NCI-H2196 treated with DMSO at 0.1 percent for 48 hours (cell line): ENCODE data around the gene SAMD3.
"Not testable (repeated sequence)": the region's sequence is repeated elsewhere in the genome, so short reads cannot be mapped to it uniquely, and the experiment has no call there.

ENCODE experiments used
- DNase-seq: peaks from one replicate; lab custom pipeline; 2025; ENCODE audit not compliant: unreplicated experiment; lab: John Stamatoyannopoulos, UW

Gene SAMD3

DNA sequence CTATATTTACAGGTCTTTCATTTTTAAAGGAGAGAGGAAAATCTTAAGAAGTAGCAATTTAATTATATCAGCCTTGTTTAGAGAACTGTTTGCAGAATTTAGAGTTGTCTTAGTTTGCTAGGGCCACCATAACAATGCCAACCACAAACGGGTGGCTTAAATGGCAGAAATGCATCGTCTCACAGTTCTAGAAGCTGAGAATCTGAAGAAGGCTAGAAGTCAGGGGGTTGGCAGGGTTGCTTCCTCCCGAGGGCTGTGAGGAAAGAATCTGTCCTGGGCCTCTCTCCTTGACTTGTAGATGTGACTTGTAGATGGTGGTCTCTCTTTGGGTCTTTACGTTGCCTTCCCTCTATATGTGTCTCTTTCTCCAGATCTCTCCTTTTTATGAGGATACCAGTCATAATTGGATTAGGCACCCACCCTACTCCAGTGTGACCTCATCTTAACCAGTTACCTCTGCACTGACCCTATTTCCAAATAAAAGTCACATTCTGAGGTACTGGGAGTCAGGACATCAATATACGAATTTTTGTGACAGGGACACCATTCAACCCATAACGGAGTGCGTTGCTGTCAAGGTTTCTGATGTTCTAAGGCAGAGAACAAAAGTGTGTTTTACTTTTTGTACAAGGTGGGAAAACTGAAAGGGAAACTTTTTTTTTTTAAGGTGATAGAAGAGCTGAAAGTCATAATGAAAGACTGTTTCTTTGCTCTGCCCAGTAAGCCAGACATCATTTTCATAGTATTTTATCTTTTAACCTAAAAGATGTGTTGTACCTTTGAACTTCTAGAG lies 84.4 kb downstream of the SAMD3 start:
- DNase-seq = no peak

- no peak for DNase-seq
Observed at GRCh38 chr6:130136798-130137197, 86.0 kb downstream of the SAMD3 start.

DNA sequence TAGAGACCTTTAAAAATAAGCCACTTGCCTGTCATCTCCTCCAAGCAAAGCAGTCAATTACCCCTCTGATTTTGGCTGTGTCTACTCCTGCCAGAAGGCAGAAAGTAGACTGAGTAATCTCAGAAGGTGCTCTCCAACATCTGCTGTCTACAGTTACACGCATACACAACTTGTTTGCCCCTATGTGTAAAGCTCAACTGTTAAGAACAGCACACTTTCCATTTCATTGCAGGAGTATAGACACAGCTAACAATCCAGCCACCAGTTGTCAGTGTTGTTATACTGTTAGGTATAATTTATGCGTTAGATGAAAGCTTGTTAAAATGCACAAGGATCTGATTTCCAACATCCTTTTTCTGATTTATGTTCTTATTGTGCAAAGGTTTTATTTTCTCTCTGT lies 88.2 kb downstream of the SAMD3 start:
- DNase-seq = no peak

- DNase-seq = no peak
Observed at GRCh38 chr6:130132286-130132701, 90.5 kb downstream of the SAMD3 start.

GRCh38 chr6:130129762-130130246 lies 92.9 kb downstream of the SAMD3 start:
- no peak for DNase-seq

DNA sequence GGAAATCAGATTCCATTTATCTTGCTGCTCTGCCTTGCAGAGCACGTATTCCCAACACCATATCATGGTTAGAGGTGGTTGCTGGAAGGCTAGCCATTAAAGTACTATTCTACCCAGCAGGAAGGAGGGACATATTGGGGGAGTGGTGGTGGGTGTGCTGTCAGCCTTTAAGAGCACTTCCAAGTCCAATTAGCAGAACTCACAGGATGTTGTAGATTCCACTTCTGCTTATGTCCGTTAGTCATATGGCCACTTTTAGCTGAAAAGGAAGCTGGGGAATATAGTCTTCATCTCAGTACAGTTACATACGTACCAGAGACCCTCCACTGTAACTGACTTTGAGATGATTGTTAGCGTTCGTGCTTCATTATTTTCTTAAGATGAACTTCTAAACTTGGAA lies 94.4 kb downstream of the SAMD3 start:
- no peak for DNase-seq

DNA sequence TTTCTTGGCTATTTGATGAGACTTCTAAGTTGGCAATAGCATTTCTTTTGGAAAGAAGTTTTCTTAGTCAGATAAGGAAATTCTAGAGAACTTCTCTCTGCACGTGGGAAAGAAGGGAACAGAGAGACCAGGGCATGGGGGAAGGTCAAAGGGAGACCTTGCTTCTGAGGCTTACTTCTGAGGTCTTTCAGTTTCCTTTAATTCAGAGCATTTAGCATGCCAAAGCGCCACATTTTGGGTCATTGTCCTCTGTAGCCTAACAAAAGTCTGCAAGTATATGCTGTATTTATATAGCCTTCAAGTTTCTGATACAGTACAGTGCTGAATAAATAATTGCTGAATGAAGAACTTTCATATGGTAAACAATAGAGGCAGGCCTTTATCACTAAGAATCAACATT lies 95.6 kb downstream of the SAMD3 start:
- no peak for DNase-seq

DNA sequence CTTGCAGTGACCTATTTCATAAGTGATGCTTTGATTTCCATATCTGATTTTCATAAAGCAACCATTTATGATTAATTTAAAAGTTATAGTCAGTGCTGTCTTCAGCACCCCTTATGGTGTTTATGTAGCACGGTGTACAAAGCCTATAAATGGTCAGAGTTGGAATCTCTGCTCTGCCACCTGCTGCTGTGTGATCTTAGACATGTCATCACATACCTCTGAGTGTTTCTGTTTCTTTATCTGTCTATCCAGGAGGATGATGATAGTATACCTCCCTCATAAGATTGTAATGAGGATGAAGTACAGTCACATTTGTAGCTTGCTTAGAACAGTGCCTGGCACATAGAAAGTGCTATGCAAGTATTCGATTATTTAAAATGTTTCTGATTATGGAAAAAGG lies 100.5 kb downstream of the SAMD3 start:
- no peak for DNase-seq

DNA sequence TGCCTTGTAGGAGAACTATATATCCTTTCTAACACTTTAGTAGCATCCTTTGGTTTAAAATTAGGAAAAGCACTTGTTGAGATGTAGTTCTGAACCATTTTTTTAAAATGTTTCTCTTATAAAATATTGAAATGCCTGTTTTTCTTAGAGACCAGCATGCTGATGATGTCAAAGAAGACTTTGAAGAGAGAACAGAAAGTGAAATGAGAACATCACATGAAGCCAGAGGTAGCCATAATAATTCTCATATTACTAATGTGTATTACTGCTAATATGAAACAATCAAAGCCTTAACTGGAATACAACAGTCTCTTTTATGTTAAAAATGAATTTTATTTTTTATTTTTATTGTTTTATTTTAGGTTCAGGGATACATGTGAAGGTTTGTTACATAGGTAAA lies 102.0 kb downstream of the SAMD3 start:
- no peak for DNase-seq

GRCh38 chr6:130119211-130119610 lies 103.5 kb downstream of the SAMD3 start:
- DNase-seq = no peak

DNA sequence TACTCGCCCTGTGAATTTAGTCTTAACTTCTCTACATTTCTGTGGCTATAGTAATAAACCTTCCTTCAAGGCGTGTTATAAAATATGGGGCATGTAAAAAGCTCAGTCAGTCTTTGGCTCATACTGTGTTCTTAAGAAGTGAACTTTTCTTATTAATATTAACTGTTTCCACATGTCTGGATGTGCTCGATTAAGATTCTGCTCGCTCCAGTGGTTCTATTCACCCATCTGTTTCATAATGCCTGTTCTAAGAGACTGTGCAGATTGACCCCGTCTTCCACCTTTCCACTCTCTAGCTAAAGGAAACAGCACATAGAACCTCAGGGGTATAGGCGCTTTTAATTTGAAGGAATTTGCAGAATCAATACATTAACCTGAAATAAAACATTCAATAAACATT lies 104.5 kb downstream of the SAMD3 start:
- no peak for DNase-seq

DNA sequence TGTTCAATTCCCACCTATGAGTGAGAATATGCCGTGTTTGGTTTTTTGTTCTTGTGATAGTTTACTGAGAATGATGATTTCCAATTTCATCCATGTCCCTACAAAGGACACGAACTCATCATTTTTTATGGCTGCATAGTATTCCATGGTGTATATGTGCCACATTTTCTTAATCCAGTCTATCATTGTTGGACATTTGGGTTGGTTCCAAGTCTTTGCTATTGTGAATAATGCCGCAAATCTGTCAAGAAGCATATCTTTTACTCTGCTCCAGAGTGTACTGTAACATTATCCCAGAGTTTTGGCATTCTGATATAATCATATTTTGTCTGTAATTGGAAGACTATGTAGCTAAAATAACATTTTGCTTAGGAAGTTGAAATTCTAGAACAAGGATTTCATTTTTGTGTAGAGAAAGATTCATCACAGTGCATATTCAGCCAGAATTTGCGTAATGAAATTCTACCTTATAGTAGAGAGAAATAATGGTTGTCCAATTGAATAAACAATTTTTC lies 105.5 kb downstream of the SAMD3 start:
- not testable (repeated sequence) for DNase-seq

- DNase-seq = no peak
Observed at GRCh38 chr6:130116273-130116672, 106.5 kb downstream of the SAMD3 start.

DNA sequence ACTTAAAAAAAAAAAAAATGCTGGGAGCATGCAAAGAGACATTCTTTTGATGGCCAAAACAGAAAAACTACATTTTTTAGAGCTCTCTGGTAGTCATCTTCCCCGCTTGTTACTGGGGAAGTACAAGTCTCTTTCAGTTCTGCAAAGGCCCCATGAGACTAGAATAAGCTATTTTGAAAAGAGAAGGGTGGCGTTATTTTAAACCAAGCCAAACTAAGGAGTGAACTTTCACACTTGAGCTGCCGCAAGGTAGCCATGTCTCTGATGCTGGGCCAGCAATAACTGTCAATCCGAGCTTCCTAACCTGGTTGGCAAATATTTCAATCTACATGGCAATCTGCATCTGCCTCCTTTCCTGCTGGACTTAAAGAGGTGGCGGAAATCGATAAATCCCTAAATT lies 107.7 kb downstream of the SAMD3 start:
- DNase-seq = no peak

DNA sequence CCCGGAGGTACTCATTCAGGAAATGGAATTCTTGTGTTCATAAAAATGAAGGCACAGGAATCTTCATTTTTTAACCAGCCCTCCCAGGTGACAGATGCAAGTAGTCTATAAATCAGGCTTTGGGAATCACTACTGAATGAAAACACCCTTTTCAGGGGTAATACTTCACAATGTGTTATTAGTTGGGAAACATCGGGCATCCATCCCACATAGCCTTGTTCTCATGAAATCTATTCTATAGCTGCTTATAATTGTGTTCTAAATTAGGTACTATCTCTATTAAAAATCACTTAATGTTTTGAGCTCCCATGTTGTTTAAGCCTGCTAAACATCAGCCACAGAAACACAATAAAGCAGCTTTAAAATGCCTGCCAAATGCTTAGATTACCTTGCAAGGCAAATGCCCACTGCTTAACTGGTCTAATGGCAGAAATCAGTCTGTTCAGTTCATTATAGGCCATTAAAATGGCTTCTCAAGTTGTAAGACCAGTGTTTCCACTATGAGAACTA lies 109.5 kb downstream of the SAMD3 start:
- DNase-seq = no peak

GRCh38 chr6:130111031-130111430 lies 111.7 kb downstream of the SAMD3 start:
- no peak for DNase-seq

DNA sequence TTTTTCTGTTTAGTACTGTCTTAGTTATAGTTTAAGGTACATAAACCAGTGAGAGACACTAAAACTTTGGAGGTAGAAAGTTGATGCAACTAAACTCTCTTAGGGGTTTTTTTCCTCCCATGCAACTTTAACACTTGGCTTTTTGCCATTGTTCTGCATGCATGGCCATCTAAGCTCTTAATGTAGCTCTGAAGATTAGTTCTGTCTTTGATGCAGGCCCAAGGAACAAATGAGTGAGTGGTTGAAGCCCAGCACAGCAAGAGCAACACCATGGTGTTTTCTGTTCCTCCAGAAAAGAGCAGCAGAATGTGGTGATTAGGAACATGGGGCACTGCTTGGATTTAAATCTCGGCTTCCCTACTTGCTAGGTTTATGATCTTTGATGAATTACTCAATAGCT lies 115.0 kb downstream of the SAMD3 start:
- no peak for DNase-seq

- no peak for DNase-seq
Observed at GRCh38 chr6:130105996-130106704, 116.6 kb downstream of the SAMD3 start.

- no peak for DNase-seq
Observed at GRCh38 chr6:130099119-130099518, 123.6 kb downstream of the SAMD3 start.

DNA sequence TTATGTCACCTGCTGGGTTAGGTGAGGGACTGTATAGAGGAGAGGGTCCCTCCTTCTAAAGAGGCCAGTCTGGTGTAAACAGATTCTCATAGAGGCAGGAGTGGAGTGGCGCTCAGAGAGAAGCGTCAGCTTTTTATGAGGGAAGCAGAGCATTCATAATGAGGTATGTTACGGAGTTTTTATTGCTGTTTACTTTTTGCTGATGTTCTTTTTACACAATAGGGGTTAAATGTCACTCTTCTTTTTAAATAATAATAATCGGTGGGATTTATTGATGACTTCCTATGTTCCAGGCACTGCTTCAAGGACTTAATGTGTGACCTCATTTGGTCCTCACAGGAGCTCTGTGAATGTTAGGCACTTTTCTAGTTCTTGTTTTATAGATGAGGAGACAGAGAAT lies 124.4 kb downstream of the SAMD3 start:
- DNase-seq = no peak
